GM12878 (cell line): ENCODE measurements around the gene FNIP1. TPM values are rescaled to one million over a fixed set of nuclear protein-coding genes. Genes with fewer than 3 reads are reported as not detected.

Source experiments
- ATAC-seq: fragments of 200-7000 bp; cut with Tn5 transposase; 3 replicates; pipeline ENCODE4 v1.9.1; 2020; ENCODE audit warnings: mild to moderate bottlenecking, moderate library complexity
- BruUV-seq: library from RNA; stranded (reverse); fragments of 400-500 nt; replicated peaks from 2 replicates; lab custom pipeline; 2021; lab: Mats Ljungman, UMichigan
- CTCF ChIA-PET: fragments of 300-600 bp; sonication (Branson Sonifier 250); formaldehyde crosslinking; extraction: SDS; loops from one replicate; lab custom pipeline; 2021; ENCODE audit warnings: inconsistent platforms; lab: Yijun Ruan, JAX
- POLR2A ChIA-PET: fragments of 350-600 bp; formaldehyde crosslinking; extraction: SDS; loops from one replicate; lab custom pipeline; 2021; ENCODE audit warnings: inconsistent platforms; lab: Charles Lee
- RAD21 ChIA-PET: fragments of 300-600 bp; sonication (Branson Sonifier 250); formaldehyde crosslinking; loops from one replicate; lab custom pipeline; 2023; ENCODE audit warnings: antibody characterized with exemption; ENCODE audit not compliant: unreplicated experiment; lab: Charles Lee
- SMC1A ChIA-PET: fragments of 300-600 bp; sonication (Branson Sonifier 250); formaldehyde crosslinking; loops from one replicate; lab custom pipeline; 2023; ENCODE audit not compliant: unreplicated experiment, uncharacterized antibody; lab: Charles Lee
- DNase-seq: peaks from one replicate; pipeline ENCODE4 v3.0.0-alpha.2; 2011; ENCODE audit warnings: low read depth, low spot score
- FAIRE-seq: peaks from 3 replicates; lab custom pipeline; 2011; peaks lifted over from hg19 to GRCh38; lab: Jason Lieb, UNC
- H2AFZ ChIP-seq: 2 replicates; pipeline ENCODE4 v1.6.0; 2011; ENCODE audit warnings: low read depth, low read length, control low read depth; ENCODE audit not compliant: control insufficient read depth
- H3K27ac ChIP-seq: 2 replicates; pipeline ENCODE4 v1.5.1; 2011; ENCODE audit warnings: control low read depth; ENCODE audit not compliant: control insufficient read depth, insufficient read depth
- H3K27me3 ChIP-seq, 2 experiments: replicated peaks in 1 of 2; 2 replicates each; pipeline versions ENCODE4 v1.6.0 to v1.6.1; 2011; ENCODE audit warnings: low read length in 1 of 2; ENCODE audit not compliant: control insufficient read depth in 2 of 2, insufficient read depth in 2 of 2
- H3K36me3 ChIP-seq, 2 experiments: 2 replicates each; pipeline ENCODE4 v1.5.1; 2011; ENCODE audit warnings: low read length in 1 of 2; ENCODE audit not compliant: control insufficient read depth in 2 of 2, insufficient read depth in 2 of 2
- H3K4me1 ChIP-seq: 2 replicates; pipeline ENCODE4 v1.6.1; 2011; ENCODE audit warnings: mild to moderate bottlenecking, low read length, moderate library complexity, mixed read lengths; ENCODE audit not compliant: control insufficient read depth, insufficient read depth
- H3K4me2 ChIP-seq: 2 replicates; pipeline ENCODE4 v1.6.0; 2011; ENCODE audit warnings: control low read depth; ENCODE audit not compliant: control insufficient read depth, insufficient read depth
- H3K4me3 ChIP-seq: fragments of 200-600 bp; sonication (generic); 2 replicates; pipeline ENCODE4 v1.5.1; 2016
- H3K79me2 ChIP-seq: 2 replicates; pipeline ENCODE4 v1.6.0; 2011; ENCODE audit warnings: low read length; ENCODE audit not compliant: control insufficient read depth, insufficient read depth
- H3K9ac ChIP-seq: 2 replicates; pipeline ENCODE4 v1.8.0; 2011; ENCODE audit warnings: low read length, control low read depth, mixed read lengths; ENCODE audit not compliant: control insufficient read depth, insufficient read depth
- H3K9me3 ChIP-seq: replicated peaks from 3 replicates; pipeline ENCODE4 v1.5.1; 2011; ENCODE audit warnings: mild to moderate bottlenecking, low read length; ENCODE audit not compliant: control insufficient read depth, insufficient read depth
- H4K20me1 ChIP-seq: 2 replicates; pipeline ENCODE4 v1.6.0; 2011; ENCODE audit not compliant: control insufficient read depth, insufficient read depth
- CBFB ChIP-seq: IDR thresholded peaks from 2 replicates; pipeline ENCODE4 v1.6.1; 2016; ENCODE audit warnings: antibody characterized with exemption, low read depth
- HDAC6 ChIP-seq: fragments of 200-600 bp; sonication (generic); IDR thresholded peaks from one replicate; pipeline ENCODE4 v1.8.0; 2017; ENCODE audit warnings: antibody characterized with exemption; ENCODE audit not compliant: unreplicated experiment
- KAT2A ChIP-seq: conservative IDR thresholded peaks from 2 replicates; pipeline ENCODE4 v1.6.1; 2011; ENCODE audit warnings: low read depth, low read length; ENCODE audit not compliant: control insufficient read depth
- PBX3 ChIP-seq: IDR thresholded peaks from 2 replicates; pipeline ENCODE4 v1.6.1; 2011; ENCODE audit warnings: mild to moderate bottlenecking, low read depth, low read length, moderate library complexity; ENCODE audit not compliant: insufficient replicate concordance
- PKNOX1 ChIP-seq: fragments of 450-650 bp; IDR thresholded peaks from 2 replicates; pipeline ENCODE4 v1.6.1; 2016; ENCODE audit warnings: mild to moderate bottlenecking
- RBBP5 ChIP-seq: fragments of 200-600 bp; sonication (generic); conservative IDR thresholded peaks from 2 replicates; pipeline ENCODE4 v1.6.1; 2016
- RUNX3 ChIP-seq: IDR thresholded peaks from 2 replicates; pipeline ENCODE4 v1.6.1; 2012; ENCODE audit warnings: low read length, inconsistent platforms
- SIN3A ChIP-seq: IDR thresholded peaks from 2 replicates; pipeline ENCODE4 v1.6.1; 2012; ENCODE audit warnings: low read depth, low read length, improper control_type of control experiment
- SRF ChIP-seq, 2 experiments: IDR thresholded peaks; 2 replicates each; pipeline ENCODE4 v1.6.1; 2011; ENCODE audit warnings: low read depth in 2 of 2, low read length in 2 of 2, mild to moderate bottlenecking in 1 of 2, moderate library complexity in 1 of 2
- WGBS: methylation state at CpG from one replicate; pipeline ENCODE4 v1.1.6; 2016; ENCODE audit warnings: low lambda C conversion rate; ENCODE audit not compliant: insufficient replicate concordance, insufficient coverage; ENCODE audit errors: missing lambda C conversion rate; 5-methylcytosine and 5-hydroxymethylcytosine counted together
- in situ Hi-C: fragments of 300-500 bp; cut with MboI; formaldehyde crosslinking; loops from 9 replicates; pipeline ENCODE4 v1.14.3; 2018; ENCODE audit warnings: mixed read lengths
- intact Hi-C: fragments of 100-400 bp; cut with micrococcal nuclease; formaldehyde crosslinking; loops from one replicate; pipeline ENCODE4 v1.14.2; 2022; ENCODE audit not compliant: unreplicated experiment
- polyA plus RNA-seq, 11 experiments: library from polyadenylated mRNA; depleted of rRNA in 4 of 11; unstranded in 6 of 11; stranded (reverse) in 5 of 11; fragments of >200 nt; fragmentation: Nextera tagmentation in 4 of 11; fragmentation: Illumina TruSeq in 1 of 11; extraction: Ambion mirVana in 4 of 11; extraction: Trizol in 1 of 11; gene quantifications; 1 replicate in 1 of 11; 2 replicates in 10 of 11; pipeline versions ENCODE4 v1.2.1 to v1.2.3, GENCODE V29; 2011 to 2016; ENCODE audit warnings: inconsistent platforms in 2 of 11, missing spikeins in 2 of 11, low read depth in 1 of 11
- total RNA-seq, 4 experiments: library from RNA; depleted of rRNA in 3 of 4; stranded (reverse); fragments of >200 nt in 3 of 4; fragmentation: Illumina TruSeq in 1 of 4; extraction: Trizol in 1 of 4; gene quantifications; 2 replicates each; pipeline versions ENCODE4 v1.2.1 to v1.2.3, GENCODE V29; 2013 to 2021

FNIP1 gene
- total and polyA plus RNA-seq, 10 of the 15 experiments (the other 5 are each of a cell fraction or from before 2014, with no cell fraction given) = 4.3 to 18.0 (median 14.0) TPM

- Histone ChIP-seq H3K9me3 (no peaks in the 10 kb centered on the region), H3K4me3 (no peak overlapping the region), H3K4me1 (peaks cover 9% of the 10 kb centered on the region; the same call in 1 of the 2 replicates), H2AFZ (no peak overlapping the region), H4K20me1 (no peaks in the 10 kb centered on the region), H3K79me2 (peaks cover 12% of the 10 kb centered on the region), H3K9ac (no peak overlapping the region), H3K4me2 (peak overlapping the region; percentile 49; the same call in 1 of the 2 replicates), H3K36me3 (peaks cover 0 to 2% of the 10 kb centered on the region in 2 experiments; a peak in 1 of 4 replicates), H3K27me3 (no peaks in the 10 kb centered on the region), H3K27ac (peak overlapping the region; percentile 24; the same call in 1 of the 2 replicates)
- 77% methylated on average over 6 of the region's 6 CpGs for WGBS
- no peak for TF ChIP-seq RBBP5
- peak; percentile 51; the same call in 1 of the 2 replicates for TF ChIP-seq RUNX3
- peak; percentile 49; the same call in 1 of the 2 replicates for TF ChIP-seq PKNOX1
- ChIA-PET RAD21 (no interaction called here), POLR2A (no interaction called here), SMC1A (no interaction called here), CTCF (interaction anchor here (1.3 kb wide), 1 partner anchor 158 kb away, joined by 4 read pairs; no protein-coding TSS in a partner anchor)
- intact Hi-C loops = no loop called here
- DNase-seq = no peak
- BruUV-seq = no TSS peak
- ATAC-seq = peak; percentile 71
- in situ Hi-C loops = no loop called here
- FAIRE-seq = peak; percentile 38
Measured at GRCh38 chr5:131747180-131748105, 49.4 kb downstream of the FNIP1 start.

DNA sequence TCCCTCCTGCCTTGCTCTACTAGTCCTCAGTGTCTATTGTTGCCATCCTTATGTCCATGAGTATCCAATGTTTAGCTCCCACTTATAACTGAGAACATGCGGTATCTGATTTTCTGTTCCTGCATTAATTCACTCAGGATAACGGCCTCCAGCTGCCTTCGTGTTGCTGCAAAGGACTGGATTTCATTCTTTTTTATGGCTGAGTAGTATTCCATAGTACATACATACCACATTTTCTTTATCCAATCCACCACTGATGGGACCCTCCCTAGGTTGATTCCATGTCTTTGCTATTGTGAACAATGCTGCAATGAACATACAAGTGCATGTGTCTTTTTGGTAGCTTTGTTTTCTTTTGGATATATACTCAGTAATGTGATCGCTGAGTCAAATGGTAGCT, 50.4 kb downstream of the FNIP1 start:
- 99% methylated on average over 4 of the region's 4 CpGs for whole genome bisulfite sequencing
- no peak overlapping the region for H3K4me3 ChIP-seq
- no peak for TF ChIP-seq CBFB
- TF ChIP-seq KAT2A = no peak
- TF ChIP-seq HDAC6 = no peak
- no peak for TF ChIP-seq PBX3
- no peak for TF ChIP-seq SRF (IDR thresholded peaks at IDR 0.05; ENCODE audit: low read depth in 2 of 2, low read length in 2 of 2)
- no peak for TF ChIP-seq SIN3A
- H4K20me1 ChIP-seq = no peaks in the 10 kb centered on the region
- H3K27me3 ChIP-seq = no peaks in the 10 kb centered on the region
- no TSS peak for BruUV-seq
- peaks cover 0 to 7% of the 10 kb centered on the region in 2 experiments; a peak in 2 of 4 replicates for H3K36me3 ChIP-seq
- H3K4me2 ChIP-seq = no peak overlapping the region
- intact Hi-C loops (no loop called here), in situ Hi-C loops (no loop called here)
- RAD21 ChIA-PET = no interaction called here
- DNase-seq = no peak
- SMC1A ChIA-PET = no interaction called here
- H2AFZ ChIP-seq = no peak overlapping the region
- CTCF ChIA-PET = interaction anchor here (1.3 kb wide), 1 partner anchor 157 kb away, joined by 4 read pairs; no protein-coding TSS in a partner anchor
- no peak for FAIRE-seq
- no peak overlapping the region for H3K27ac ChIP-seq
- H3K4me1 ChIP-seq = peaks cover 9% of the 10 kb centered on the region; the same call in 1 of the 2 replicates
- ATAC-seq = no peak
- H3K79me2 ChIP-seq = peaks cover 10% of the 10 kb centered on the region
- POLR2A ChIA-PET = no interaction called here
- no peaks in the 10 kb centered on the region for H3K9me3 ChIP-seq
- no peak overlapping the region for H3K9ac ChIP-seq
